DMS 273 (cell line): ENCODE results near the gene PALM3.

Experiments used
- DNase-seq: peaks from one replicate; lab custom pipeline; 2025; ENCODE audit not compliant: unreplicated experiment; lab: John Stamatoyannopoulos, UW

The PALM3 gene

DNA sequence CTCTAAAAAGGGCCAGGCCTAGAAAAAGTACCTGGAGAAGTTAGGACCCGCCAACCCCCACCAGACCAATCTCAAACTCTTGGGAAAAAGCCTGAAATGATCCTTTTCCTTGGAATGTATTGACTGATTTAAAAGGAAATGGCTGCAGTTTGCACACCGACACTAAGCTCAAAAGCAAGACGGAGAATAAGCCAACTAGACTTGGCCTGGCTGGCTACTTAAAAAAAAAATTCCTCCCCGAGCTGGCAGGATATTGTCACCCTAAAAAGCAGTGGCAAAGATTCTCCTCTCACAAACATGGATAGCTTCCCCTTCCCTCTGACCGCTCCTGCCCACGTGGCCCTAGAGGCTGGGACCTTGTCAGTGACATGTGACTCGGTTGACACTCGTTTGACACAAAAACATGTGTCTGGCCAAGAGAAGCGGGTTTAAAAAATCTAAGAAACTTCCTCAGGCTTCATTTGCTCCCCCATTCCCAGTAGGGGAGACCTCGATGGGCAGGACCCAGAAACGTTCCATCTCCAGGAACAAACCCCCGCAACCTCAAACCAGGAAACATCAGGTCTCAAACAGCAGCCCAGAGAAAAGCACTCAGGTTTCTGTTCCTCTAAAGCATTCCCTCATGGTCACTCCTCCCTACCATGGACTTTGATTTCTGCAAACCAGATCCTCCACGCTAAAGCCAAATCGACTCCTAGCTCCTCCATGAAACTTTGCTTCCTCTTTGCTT is 57.1 kb downstream of the PALM3 start:
- no peak for DNase-seq
